H1 (cell line): Measurements from ENCODE around the gene NT5C1A. TPM values are rescaled to one million over a fixed set of nuclear protein-coding genes. Genes with fewer than 3 reads are reported as not detected.

Experiments
- CTBP2 ChIP-seq: IDR thresholded peaks from 2 replicates; pipeline ENCODE4 v1.7.0; 2011; ENCODE audit warnings: borderline replicate concordance, mild to moderate bottlenecking, moderate library complexity, mixed read lengths, low read length; ENCODE audit not compliant: insufficient read depth, insufficient read length
- CTCF ChIP-seq, 3 experiments: IDR thresholded peaks; 1 replicate in 2 of 3; 2 replicates in 1 of 3; pipeline versions ENCODE4 v1.5.1 to v1.6.1; 2011; ENCODE audit warnings: low read length in 3 of 3, mild to moderate bottlenecking in 3 of 3, inconsistent platforms in 2 of 3, low read depth in 1 of 3, moderate library complexity in 1 of 3; ENCODE audit not compliant: insufficient read depth in 1 of 3; ENCODE audit errors: control extremely low read depth in 1 of 3
- EGR1 ChIP-seq: IDR thresholded peaks from 2 replicates; pipeline ENCODE4 v1.6.1; 2011; ENCODE audit warnings: low read depth, low read length, borderline replicate concordance
- MAX ChIP-seq: IDR thresholded peaks from 2 replicates; pipeline ENCODE4 v1.6.1; 2012; ENCODE audit warnings: inconsistent platforms
- POLR2A ChIP-seq, 2 experiments: IDR thresholded peaks; 1 replicate in 1 of 2; 2 replicates in 1 of 2; pipeline ENCODE4 v1.6.1; 2011; ENCODE audit warnings: low read depth in 2 of 2, low read length in 2 of 2, mild to moderate bottlenecking in 2 of 2; ENCODE audit errors: control extremely low read depth in 1 of 2
- RAD21 ChIP-seq, 2 experiments: IDR thresholded peaks in 1 of 2; conservative IDR thresholded peaks in 1 of 2; 2 replicates each; pipeline ENCODE4 v1.6.1; 2011; ENCODE audit warnings: low read depth in 2 of 2, low read length in 2 of 2, improper control_type of control experiment in 1 of 2, inconsistent platforms in 1 of 2, mild to moderate bottlenecking in 1 of 2, moderate library complexity in 1 of 2
- TAF1 ChIP-seq: IDR thresholded peaks from 2 replicates; pipeline ENCODE4 v1.6.1; 2011; ENCODE audit warnings: mild to moderate bottlenecking, low read depth, low read length
- polyA plus RNA-seq, 7 experiments: library from polyadenylated mRNA; depleted of rRNA in 3 of 7; stranded (reverse) in 5 of 7; unstranded in 2 of 7; fragments of >200 nt in 5 of 7; fragments of 200-250 nt in 2 of 7; gene quantifications; 1 replicate in 5 of 7; 2 replicates in 1 of 7; 4 replicates in 1 of 7; pipeline versions ENCODE4 v1.2.1 to v1.2.3, GENCODE V29; 2011 to 2013; ENCODE audit warnings: missing spikeins in 2 of 7, mixed read lengths in 2 of 7
- total RNA-seq: library from RNA; stranded (reverse); fragmentation: NEBNext Ultra II Directional; extraction: Animal tissue kit (Norgen Biotek cat#: 25700); gene quantifications from 2 replicates; pipeline ENCODE4 v1.2.1, GENCODE V29; 2021

The NT5C1A gene
- total and polyA plus RNA-seq, 2 of the 8 experiments (the other 6 are each of a cell fraction or from before 2014, with no cell fraction given) = not detected

- TF ChIP-seq RAD21 (IDR thresholded peaks at IDR 0.05 in 1 of 2, conservative IDR thresholded peaks at IDR 0.05 in 1 of 2; ENCODE audit: low read depth in 2 of 2, low read length in 2 of 2) (no peak), TAF1 (no peak), CTCF (IDR thresholded peaks at IDR 0.05; ENCODE audit: control extremely low read depth in 1 of 3, insufficient read depth in 1 of 3, low read depth in 1 of 3, low read length in 3 of 3) (no peak), MAX (no peak), CTBP2 (no peak), POLR2A (IDR thresholded peaks at IDR 0.05; ENCODE audit: control extremely low read depth in 1 of 2, low read depth in 2 of 2, low read length in 2 of 2) (no peak), EGR1 (no peak)
Measured at GRCh38 chr1:39647247-39647646, 24.7 kb downstream of the NT5C1A start (continued).
